ENCODE measurements around the gene RHOG.
A peak's percentile ranks its signal among the peaks of the same experiment; 100 is the strongest.

RHOG gene

DNA sequence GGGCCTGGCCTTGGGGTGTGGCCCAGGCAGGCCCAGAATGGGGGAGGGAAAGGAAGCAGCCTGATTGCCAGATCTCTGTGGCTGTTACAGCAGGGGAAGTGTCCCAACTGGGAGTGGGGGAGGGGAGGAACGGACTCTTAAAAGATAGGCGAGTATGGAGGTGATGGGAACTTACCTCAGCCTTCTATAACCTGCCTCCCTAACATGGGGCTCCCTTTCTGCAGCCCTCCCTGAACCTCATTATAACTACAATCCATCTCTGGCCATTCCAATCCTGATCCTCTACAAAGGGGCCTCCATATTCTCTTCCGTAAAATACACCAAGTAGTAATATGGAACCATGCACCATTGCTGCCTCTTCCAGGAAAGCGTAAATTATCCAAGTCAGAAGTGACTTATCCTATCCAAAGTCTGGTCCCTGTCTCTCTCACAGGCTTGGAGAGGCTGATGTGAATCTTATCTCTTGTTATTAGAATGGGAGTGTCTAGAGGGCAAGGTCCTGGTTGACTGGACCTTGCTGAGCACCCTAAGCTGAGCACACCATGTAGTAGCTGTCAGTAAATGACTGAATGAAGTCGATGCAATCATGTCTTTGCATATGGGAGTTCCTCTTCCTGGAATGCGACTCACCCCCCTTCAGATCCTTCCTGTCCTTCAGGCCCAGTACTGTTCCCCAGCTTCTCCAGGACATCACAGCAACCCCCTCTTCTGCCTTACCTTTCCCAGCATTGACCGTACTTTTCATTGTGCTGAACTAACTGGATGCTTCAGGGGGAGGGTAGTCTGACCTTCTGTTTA is 5.9 kb downstream of the RHOG start:
- H3K4me3 ChIP-seq (ENCODE audit: control insufficient read depth, low read depth, low read length), result no peak overlapping the region
- peak; percentile 30 for DNase-seq (ENCODE audit: low read depth)
- TF ChIP-seq, protein P1, sequence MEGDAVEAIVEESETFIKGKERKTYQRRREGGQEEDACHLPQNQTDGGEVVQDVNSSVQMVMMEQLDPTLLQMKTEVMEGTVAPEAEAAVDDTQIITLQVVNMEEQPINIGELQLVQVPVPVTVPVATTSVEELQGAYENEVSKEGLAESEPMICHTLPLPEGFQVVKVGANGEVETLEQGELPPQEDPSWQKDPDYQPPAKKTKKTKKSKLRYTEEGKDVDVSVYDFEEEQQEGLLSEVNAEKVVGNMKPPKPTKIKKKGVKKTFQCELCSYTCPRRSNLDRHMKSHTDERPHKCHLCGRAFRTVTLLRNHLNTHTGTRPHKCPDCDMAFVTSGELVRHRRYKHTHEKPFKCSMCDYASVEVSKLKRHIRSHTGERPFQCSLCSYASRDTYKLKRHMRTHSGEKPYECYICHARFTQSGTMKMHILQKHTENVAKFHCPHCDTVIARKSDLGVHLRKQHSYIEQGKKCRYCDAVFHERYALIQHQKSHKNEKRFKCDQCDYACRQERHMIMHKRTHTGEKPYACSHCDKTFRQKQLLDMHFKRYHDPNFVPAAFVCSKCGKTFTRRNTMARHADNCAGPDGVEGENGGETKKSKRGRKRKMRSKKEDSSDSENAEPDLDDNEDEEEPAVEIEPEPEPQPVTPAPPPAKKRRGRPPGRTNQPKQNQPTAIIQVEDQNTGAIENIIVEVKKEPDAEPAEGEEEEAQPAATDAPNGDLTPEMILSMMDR (conservative IDR thresholded peaks at IDR 0.05; ENCODE audit: control insufficient read depth, insufficient read depth, low read depth, low read length), result no peak

DNA sequence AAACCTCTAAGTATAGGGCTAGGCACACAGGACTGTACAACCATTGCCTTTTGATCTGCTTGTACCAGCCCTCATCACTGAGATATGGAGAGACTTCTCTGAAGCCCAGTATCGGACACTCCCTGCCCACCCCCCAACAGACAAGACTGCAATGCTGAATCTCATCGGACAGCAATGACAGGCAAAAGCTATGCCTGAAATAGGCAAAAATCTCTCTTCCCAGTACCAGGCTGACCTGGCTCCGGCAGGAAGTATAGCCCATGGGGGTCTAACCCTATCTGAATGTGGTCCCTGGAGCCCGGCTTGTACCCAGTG is 6.5 kb downstream of the RHOG start:
- no peak for DNase-seq (ENCODE audit: low read depth)
- TF ChIP-seq, protein P1 (conservative IDR thresholded peaks at IDR 0.05; ENCODE audit: control insufficient read depth, insufficient read depth, low read depth, low read length), result no peak
- H3K4me3 ChIP-seq (ENCODE audit: control insufficient read depth, low read depth, low read length), result no peak overlapping the region

DNA sequence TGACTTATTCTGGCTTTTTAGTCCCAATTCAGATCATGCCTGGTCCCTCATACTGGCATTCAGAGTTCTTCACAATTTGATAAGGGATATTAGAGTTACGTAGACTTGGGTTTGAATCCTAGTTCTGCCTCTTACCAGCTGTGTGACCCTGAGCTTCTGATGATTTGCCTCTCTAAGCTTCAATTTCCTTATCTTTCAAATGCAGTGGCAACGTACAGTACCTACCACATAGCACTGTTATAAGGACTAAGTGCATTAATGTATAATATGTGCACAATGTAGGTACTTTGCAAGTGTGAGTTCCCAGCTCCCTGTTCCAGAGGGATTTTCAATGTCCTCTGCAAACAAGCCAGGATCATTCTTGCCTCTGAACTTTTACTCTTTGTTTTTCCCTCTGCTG is 7.3 kb downstream of the RHOG start:
- H3K4me3 ChIP-seq (ENCODE audit: control insufficient read depth, low read depth, low read length), result no peak overlapping the region
- DNase-seq (ENCODE audit: low read depth), result no peak
- TF ChIP-seq, protein P1 (conservative IDR thresholded peaks at IDR 0.05; ENCODE audit: control insufficient read depth, insufficient read depth, low read depth, low read length), result no peak

DNA sequence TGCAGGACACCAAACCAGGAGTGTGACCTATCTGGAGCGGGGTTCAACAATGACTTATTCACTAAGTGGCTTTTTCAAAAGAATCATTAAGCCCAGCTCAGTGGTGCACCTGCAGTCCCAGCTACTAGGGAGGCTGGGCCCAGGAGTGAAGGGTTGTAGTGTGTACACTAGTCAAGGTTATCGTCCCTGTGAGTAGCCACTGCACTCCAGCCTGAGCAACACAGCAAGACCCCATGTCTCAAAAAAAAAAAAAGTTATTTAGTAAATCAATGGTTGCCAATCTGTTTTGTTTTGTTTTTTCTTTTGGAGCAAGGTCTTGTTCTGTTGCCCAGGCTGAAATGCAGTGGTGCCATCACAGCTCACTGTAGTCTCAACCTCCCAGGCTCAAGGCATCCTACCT is 7.9 kb downstream of the RHOG start:
- DNase-seq (ENCODE audit: low read depth), result no peak
- no peak overlapping the region for H3K4me3 ChIP-seq (ENCODE audit: control insufficient read depth, low read depth, low read length)
- TF ChIP-seq, protein P1 (conservative IDR thresholded peaks at IDR 0.05; ENCODE audit: control insufficient read depth, insufficient read depth, low read depth, low read length), result no peak

DNA sequence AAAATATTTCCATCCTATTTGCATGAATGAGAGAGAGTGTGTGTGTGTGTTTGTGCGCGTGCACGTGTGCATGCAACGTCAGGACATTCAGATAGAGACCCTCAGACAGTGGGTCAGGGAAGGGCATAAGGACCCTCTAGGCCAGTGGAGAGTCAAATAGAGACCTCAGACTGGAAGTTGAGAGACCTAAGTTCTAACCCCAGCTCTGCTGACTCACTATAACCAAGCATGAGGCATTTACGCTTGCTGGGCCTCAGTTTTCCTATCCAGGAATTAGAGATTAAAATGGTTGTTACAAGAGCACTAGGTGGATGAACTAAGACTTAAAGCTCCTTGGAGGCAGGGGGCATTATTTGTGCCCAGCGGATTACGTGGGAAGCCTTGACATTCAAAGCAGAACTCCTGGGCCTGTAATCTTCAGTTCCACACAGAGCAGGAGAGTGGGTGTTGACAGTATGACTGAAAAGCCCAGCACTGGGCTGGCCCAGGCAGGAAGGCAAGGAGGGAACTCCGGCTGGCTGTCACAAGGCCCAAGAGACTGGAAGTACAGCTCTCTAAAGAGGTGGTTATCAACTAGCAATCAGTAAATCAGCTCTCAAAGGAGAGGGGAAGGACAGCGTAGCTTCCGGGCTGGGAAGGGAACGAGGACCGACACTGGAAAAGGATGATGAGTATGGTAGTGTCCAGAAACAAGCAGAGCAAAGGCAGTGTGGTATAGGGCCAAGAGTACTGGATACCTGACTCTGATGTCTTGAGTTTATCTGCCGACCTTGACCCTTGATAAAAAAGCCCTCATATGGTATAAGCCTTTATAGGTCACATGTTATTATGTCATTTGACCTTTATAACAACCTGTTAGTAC is 9.2 kb downstream of the RHOG start:
- TF ChIP-seq, protein P1 (conservative IDR thresholded peaks at IDR 0.05; ENCODE audit: control insufficient read depth, insufficient read depth, low read depth, low read length), result no peak
- no peak overlapping the region for H3K4me3 ChIP-seq (ENCODE audit: control insufficient read depth, low read depth, low read length)
- no peak for DNase-seq (ENCODE audit: low read depth)

DNA sequence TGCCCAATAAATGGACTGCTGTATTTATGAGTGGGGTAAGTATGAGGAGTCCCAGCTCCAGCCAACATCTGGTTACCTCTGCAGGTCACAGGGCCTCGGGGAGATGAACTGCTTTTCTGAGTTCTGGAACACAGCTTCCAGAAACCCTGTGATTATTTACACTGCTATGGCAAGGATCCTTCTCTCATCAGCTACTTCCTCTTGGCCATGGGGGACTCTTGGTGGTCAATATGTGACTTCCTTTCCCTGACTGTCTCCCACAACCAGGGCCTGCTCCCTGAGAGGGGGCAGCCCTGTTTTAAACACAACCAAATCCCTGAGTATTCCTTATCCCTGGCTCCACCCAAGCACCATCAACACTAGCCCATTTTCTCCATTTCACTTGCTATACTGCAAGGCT is 10.0 kb downstream of the RHOG start:
- no peak overlapping the region for H3K4me3 ChIP-seq (ENCODE audit: control insufficient read depth, low read depth, low read length)
- TF ChIP-seq, protein P1 (conservative IDR thresholded peaks at IDR 0.05; ENCODE audit: control insufficient read depth, insufficient read depth, low read depth, low read length), result no peak
- no peak for DNase-seq (ENCODE audit: low read depth)

All from fibroblast of mammary gland (primary cell).